Measurements from ENCODE around the gene SNAP91. TPM values are rescaled to one million over a fixed set of nuclear protein-coding genes. Genes with fewer than 3 reads are reported as not detected.
"Not testable (repeated sequence)": the region's sequence is repeated elsewhere in the genome, so short reads cannot be mapped to it uniquely, and the experiment has no call there.

SNAP91 gene
- total RNA-seq, 4 donors from 2014 or later = not detected

DNA sequence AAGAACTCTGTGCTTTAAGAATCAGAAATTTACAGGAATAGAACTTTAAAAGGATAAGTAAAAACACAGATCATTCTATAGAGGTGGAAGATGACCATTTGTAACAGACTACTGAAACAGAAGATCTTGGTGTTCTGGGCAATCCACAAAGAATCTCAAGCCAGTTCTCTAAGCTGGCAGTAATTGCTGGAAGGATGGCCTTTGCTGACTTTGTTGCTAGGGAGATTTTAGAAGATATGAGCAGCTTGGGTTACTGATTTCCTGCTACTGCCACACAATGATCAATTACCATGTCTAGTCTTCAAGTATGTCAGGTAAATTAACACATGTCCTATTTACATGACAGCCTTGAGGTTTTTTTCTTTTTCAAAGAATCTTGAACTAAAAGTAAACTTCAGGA is 31.1 kb downstream of the SNAP91 start:
- no peak for TF ChIP-seq CTCF (IDR thresholded peaks at IDR 0.05)
- no peak for TF ChIP-seq POLR2A (IDR thresholded peaks at IDR 0.05)
- no peak overlapping the region for H3K4me3 ChIP-seq (ENCODE audit: low read depth, poor library complexity, severe bottlenecking)
- intact Hi-C loops (cut with DNase I; ENCODE audit: low total_unique reads) = no loop called here
- no peak for DNase-seq (ENCODE audit: low spot score in 2 of 2)

- WGBS, 2 donors = 94 to 95% methylated on average over 7 of the region's 7 CpGs
- intact Hi-C loops (cut with DNase I; ENCODE audit: low total_unique reads) = no loop called here
- TF ChIP-seq POLR2A (IDR thresholded peaks at IDR 0.05) (no peak), CTCF (IDR thresholded peaks at IDR 0.05) (no peak)
- H3K4me3 ChIP-seq (ENCODE audit: low read depth, poor library complexity, severe bottlenecking) = no peak overlapping the region
- DNase-seq (ENCODE audit: low spot score in 2 of 2) = no peak
These were observed 70.9 kb downstream of the SNAP91 start for GRCh38 chr6:83637953-83638352.

GRCh38 chr6:83636800-83637199 is 72.1 kb downstream of the SNAP91 start:
- TF ChIP-seq CTCF (IDR thresholded peaks at IDR 0.05) = no peak
- TF ChIP-seq POLR2A (IDR thresholded peaks at IDR 0.05) = no peak
- intact Hi-C loops (cut with DNase I; ENCODE audit: low total_unique reads) = no loop called here
- DNase-seq (ENCODE audit: low spot score in 2 of 2) = no peak
- 80 to 91% methylated on average over 7 of the region's 7 CpGs for WGBS, 2 donors
- H3K4me3 ChIP-seq (ENCODE audit: low read depth, poor library complexity, severe bottlenecking) = no peak overlapping the region

DNA sequence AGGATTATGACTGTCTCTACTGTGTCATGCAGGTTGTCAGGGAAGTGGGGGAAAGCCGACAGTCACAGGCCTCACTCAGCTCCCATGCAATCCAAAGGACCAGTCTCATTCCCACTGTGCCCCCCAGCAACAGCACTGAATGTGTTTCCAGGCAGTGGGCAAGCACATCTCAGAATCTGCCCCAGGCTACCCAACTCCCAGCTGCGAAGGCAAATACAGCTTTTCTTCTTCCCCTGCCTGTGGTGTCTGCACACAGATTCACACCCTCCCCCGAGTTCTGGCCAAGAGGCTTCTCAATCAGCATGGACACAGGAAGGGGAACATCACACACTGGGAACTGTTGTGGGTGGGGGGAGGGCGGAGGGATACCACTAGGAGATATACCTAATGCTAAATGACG is 75.3 kb downstream of the SNAP91 start:
- 56 to 59% methylated on average over 5 of the region's 5 CpGs for WGBS, 2 donors
- intact Hi-C loops (cut with DNase I; ENCODE audit: low total_unique reads) = no loop called here
- no peak for DNase-seq (ENCODE audit: low spot score in 2 of 2)
- no peak overlapping the region for H3K4me3 ChIP-seq (ENCODE audit: low read depth, poor library complexity, severe bottlenecking)
- TF ChIP-seq POLR2A (IDR thresholded peaks at IDR 0.05) (no peak), CTCF (IDR thresholded peaks at IDR 0.05) (no peak)

DNA sequence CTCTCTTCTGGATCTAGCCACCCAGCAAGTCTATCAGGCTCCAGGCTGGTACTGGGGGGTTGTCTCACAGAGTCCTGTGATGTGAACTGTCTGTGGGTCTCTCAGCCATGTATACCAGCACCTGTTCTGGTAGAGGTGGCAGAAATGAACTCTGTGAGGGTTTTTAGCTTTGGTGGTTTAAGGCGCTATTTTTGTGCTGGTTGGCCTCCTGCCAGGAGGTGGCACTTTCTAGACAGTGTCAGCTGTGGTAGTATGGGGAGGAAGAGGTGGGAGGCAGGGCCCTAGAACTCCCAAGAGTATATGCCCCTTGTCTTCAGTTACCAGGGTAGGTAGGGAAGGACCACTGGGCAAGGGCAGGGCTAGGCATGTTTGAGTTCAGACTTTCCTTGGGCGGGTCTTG is 75.8 kb downstream of the SNAP91 start:
- TF ChIP-seq CTCF (IDR thresholded peaks at IDR 0.05) = no peak
- TF ChIP-seq POLR2A (IDR thresholded peaks at IDR 0.05) = no peak
- intact Hi-C loops (cut with DNase I; ENCODE audit: low total_unique reads) = no loop called here
- no peak overlapping the region for H3K4me3 ChIP-seq (ENCODE audit: low read depth, poor library complexity, severe bottlenecking)
- no peak for DNase-seq (ENCODE audit: low spot score in 2 of 2)
- 68 to 87% methylated on average over 2 of the region's 2 CpGs for WGBS, 2 donors

- DNase-seq (ENCODE audit: low spot score in 2 of 2); H3K4me3 ChIP-seq (ENCODE audit: low read depth, poor library complexity, severe bottlenecking); intact Hi-C loops (cut with DNase I; ENCODE audit: low total_unique reads): not testable (repeated sequence)
- 92 to 93% methylated on average over 4 of the region's 4 CpGs for WGBS, 2 donors
These were observed 79.0 kb downstream of the SNAP91 start for GRCh38 chr6:83629908-83630307.

Measured in lower leg skin (tissue), 4 donors.